ENCODE results near the gene S100A1.

The S100A1 gene

GRCh38 chr1:153626477-153626903 is 1.7 kb upstream of the S100A1 start:
- H3K14ac ChIP-seq (ENCODE audit: low read length in 2 of 2), result peak overlapping the region in 1 of 2 experiments; percentile 88
- H3K4ac ChIP-seq (ENCODE audit: low read depth in 1 of 2, low read length in 2 of 2), result peak overlapping the region; percentile 18 to 69

GRCh38 chr1:153626904-153627714 is 1.1 kb upstream of the S100A1 start, which contains the start of gene S100A13:
S100A13 (minus strand) TSS chr1:153627505; CDS start chr1:153626472, 1,033 bp downstream.
- Histone ChIP-seq H3K4me2 (ENCODE audit: low read length, poor library complexity, severe bottlenecking) (peak within 1 kb of the TSS; percentile 74), H3K27me3 (ENCODE audit: control insufficient read depth in 1 of 2, insufficient read depth in 1 of 2, low read length in 2 of 2) (no peaks in the 10 kb centered on the region), H2AK5ac (ENCODE audit: low read length, severe bottlenecking) (peak within 1 kb of the TSS; percentile 82), H4K91ac (ENCODE audit: low read length) (peak within 1 kb of the TSS; percentile 95), H3K4ac (ENCODE audit: low read depth in 1 of 2, low read length in 2 of 2) (peak within 1 kb of the TSS; percentile 78 to 97), H2BK5ac (ENCODE audit: low read depth, low read length, poor library complexity, severe bottlenecking) (peak within 1 kb of the TSS; percentile 71), H3K14ac (ENCODE audit: low read length in 2 of 2) (peak within 1 kb of the TSS in 1 of 2 experiments; percentile 96), H2BK120ac (ENCODE audit: low read depth, low read length) (peak within 1 kb of the TSS; percentile 73), H3K9ac (ENCODE audit: low read length) (peak within 1 kb of the TSS; percentile 96), H2BK15ac (ENCODE audit: low read depth, poor library complexity, severe bottlenecking) (peak within 1 kb of the TSS; percentile 91), H3K36me3 (ENCODE audit: control insufficient read depth in 1 of 2, insufficient read depth in 2 of 2, low read depth in 1 of 2, low read length in 2 of 2) (peaks cover 15 to 38% of the 10 kb centered on the region in 2 experiments), H3K23ac (ENCODE audit: low read length in 2 of 2) (peak within 1 kb of the TSS in 1 of 2 experiments; percentile 84), H2BK12ac (ENCODE audit: low read length in 2 of 2) (peak within 1 kb of the TSS; percentile 81 to 94), H4K8ac (ENCODE audit: low read length) (peak within 1 kb of the TSS; percentile 88), H2AFZ (ENCODE audit: low read depth, low read length) (peak within 1 kb of the TSS; percentile 57), H3K79me1 (replicated peaks; ENCODE audit: low read length, poor library complexity, severe bottlenecking) (peaks cover 8% of the 10 kb centered on the region), H3K4me1 (ENCODE audit: control insufficient read depth, insufficient read depth, low read depth, low read length) (peaks cover 33% of the 10 kb centered on the region), H3K4me3 (ENCODE audit: insufficient read depth in 1 of 2, low read depth in 1 of 2, low read length in 2 of 2) (peak within 1 kb of the TSS; percentile 57 to 88), H3K27ac (ENCODE audit: low read length, poor library complexity, severe bottlenecking) (peak within 1 kb of the TSS; percentile 97), H3K9me3 (ENCODE audit: control insufficient read depth, low read length) (no peaks in the 10 kb centered on the region), H3K18ac (ENCODE audit: low read depth in 1 of 2, low read length in 2 of 2) (peak within 1 kb of the TSS; percentile 96)
- WGBS, result 0% methylated on average over 21 of the region's 28 CpGs
- peak; percentile 97 for DNase-seq

More at GRCh38 chr1:153626477-153626903, 1.7 kb upstream of the S100A1 start:
- no peaks in the 10 kb centered on the region for H3K27me3 ChIP-seq (ENCODE audit: control insufficient read depth in 1 of 2, insufficient read depth in 1 of 2, low read length in 2 of 2)
- H2AK5ac ChIP-seq (ENCODE audit: low read length, severe bottlenecking), result peak overlapping the region; percentile 82
- peak overlapping the region; percentile 44 for H2BK120ac ChIP-seq (ENCODE audit: low read depth, low read length)
- peak overlapping the region; percentile 49 to 96 for H3K18ac ChIP-seq (ENCODE audit: low read depth in 1 of 2, low read length in 2 of 2)
- peaks cover 32% of the 10 kb centered on the region for H3K4me1 ChIP-seq (ENCODE audit: control insufficient read depth, insufficient read depth, low read depth, low read length)
- peak overlapping the region; percentile 54 for H4K8ac ChIP-seq (ENCODE audit: low read length)
- peak overlapping the region; percentile 96 for H3K9ac ChIP-seq (ENCODE audit: low read length)
- H3K27ac ChIP-seq (ENCODE audit: low read length, poor library complexity, severe bottlenecking), result peak overlapping the region; percentile 97
- no peak for DNase-seq
- H2BK12ac ChIP-seq (ENCODE audit: low read length in 2 of 2), result peak overlapping the region; percentile 81 to 89
- H2BK5ac ChIP-seq (ENCODE audit: low read depth, low read length, poor library complexity, severe bottlenecking), result peak overlapping the region; percentile 71
- peak overlapping the region; percentile 91 for H2BK15ac ChIP-seq (ENCODE audit: low read depth, poor library complexity, severe bottlenecking)
- peaks cover 17 to 43% of the 10 kb centered on the region in 2 experiments for H3K36me3 ChIP-seq (ENCODE audit: control insufficient read depth in 1 of 2, insufficient read depth in 2 of 2, low read depth in 1 of 2, low read length in 2 of 2)
- peak overlapping the region in 1 of 2 experiments; percentile 60 for H3K23ac ChIP-seq (ENCODE audit: low read length in 2 of 2)
- H3K9me3 ChIP-seq (ENCODE audit: control insufficient read depth, low read length), result no peaks in the 10 kb centered on the region
- H3K79me1 ChIP-seq (replicated peaks; ENCODE audit: low read length, poor library complexity, severe bottlenecking), result peaks cover 8% of the 10 kb centered on the region
- H3K4me2 ChIP-seq (ENCODE audit: low read length, poor library complexity, severe bottlenecking), result peak overlapping the region; percentile 74
- H3K4me3 ChIP-seq (ENCODE audit: insufficient read depth in 1 of 2, low read depth in 1 of 2, low read length in 2 of 2), result peak overlapping the region; percentile 57 to 88
- 59% methylated on average over 3 of the region's 3 CpGs for WGBS
- no peak overlapping the region for H2AFZ ChIP-seq (ENCODE audit: low read depth, low read length)
- peak overlapping the region; percentile 95 for H4K91ac ChIP-seq (ENCODE audit: low read length)

GRCh38 chr1:153628638-153629342 is 556 bp downstream of the S100A1 start:
- H4K8ac ChIP-seq (ENCODE audit: low read length), result peak overlapping the region; percentile 62
- H2BK15ac ChIP-seq (ENCODE audit: low read depth, poor library complexity, severe bottlenecking), result peak overlapping the region; percentile 92
- peak overlapping the region; percentile 51 for H2BK5ac ChIP-seq (ENCODE audit: low read depth, low read length, poor library complexity, severe bottlenecking)
- peaks cover 7 to 26% of the 10 kb centered on the region in 2 experiments for H3K36me3 ChIP-seq (ENCODE audit: control insufficient read depth in 1 of 2, insufficient read depth in 2 of 2, low read depth in 1 of 2, low read length in 2 of 2)
- no peak overlapping the region for H2BK120ac ChIP-seq (ENCODE audit: low read depth, low read length)
- H3K4me2 ChIP-seq (ENCODE audit: low read length, poor library complexity, severe bottlenecking), result no peak overlapping the region
- peak overlapping the region; percentile 30 to 59 for H3K4ac ChIP-seq (ENCODE audit: low read depth in 1 of 2, low read length in 2 of 2)
- peak overlapping the region; percentile 93 for H4K91ac ChIP-seq (ENCODE audit: low read length)
- peaks cover 37% of the 10 kb centered on the region for H3K4me1 ChIP-seq (ENCODE audit: control insufficient read depth, insufficient read depth, low read depth, low read length)
- WGBS, result 86% methylated on average over 6 of the region's 6 CpGs
- no peak overlapping the region for H3K27ac ChIP-seq (ENCODE audit: low read length, poor library complexity, severe bottlenecking)
- H3K9ac ChIP-seq (ENCODE audit: low read length), result no peak overlapping the region
- no peak overlapping the region for H3K14ac ChIP-seq (ENCODE audit: low read length in 2 of 2)
- H3K79me1 ChIP-seq (replicated peaks; ENCODE audit: low read length, poor library complexity, severe bottlenecking), result peaks cover 7% of the 10 kb centered on the region
- no peak for DNase-seq
- H3K23ac ChIP-seq (ENCODE audit: low read length in 2 of 2), result no peak overlapping the region
- peak overlapping the region; percentile 3 for H2AK5ac ChIP-seq (ENCODE audit: low read length, severe bottlenecking)
- H3K9me3 ChIP-seq (ENCODE audit: control insufficient read depth, low read length), result no peaks in the 10 kb centered on the region
- H2BK12ac ChIP-seq (ENCODE audit: low read length in 2 of 2), result peak overlapping the region; percentile 28 to 94
- H3K18ac ChIP-seq (ENCODE audit: low read depth in 1 of 2, low read length in 2 of 2), result peak overlapping the region in 1 of 2 experiments; percentile 91
- H3K4me3 ChIP-seq (ENCODE audit: insufficient read depth in 1 of 2, low read depth in 1 of 2, low read length in 2 of 2), result no peak overlapping the region
- H2AFZ ChIP-seq (ENCODE audit: low read depth, low read length), result no peak overlapping the region
- no peaks in the 10 kb centered on the region for H3K27me3 ChIP-seq (ENCODE audit: control insufficient read depth in 1 of 2, insufficient read depth in 1 of 2, low read length in 2 of 2)

GRCh38 chr1:153629343-153629665 is 1.1 kb downstream of the S100A1 start:
- Histone ChIP-seq H3K27ac (ENCODE audit: low read length, poor library complexity, severe bottlenecking) (no peak overlapping the region), H3K23ac (ENCODE audit: low read length in 2 of 2) (no peak overlapping the region), H4K8ac (ENCODE audit: low read length) (peak overlapping the region; percentile 62), H3K14ac (ENCODE audit: low read length in 2 of 2) (no peak overlapping the region), H2BK120ac (ENCODE audit: low read depth, low read length) (no peak overlapping the region), H3K4me2 (ENCODE audit: low read length, poor library complexity, severe bottlenecking) (no peak overlapping the region), H3K4me3 (ENCODE audit: insufficient read depth in 1 of 2, low read depth in 1 of 2, low read length in 2 of 2) (no peak overlapping the region), H3K4ac (ENCODE audit: low read depth in 1 of 2, low read length in 2 of 2) (peak overlapping the region; percentile 30 to 59), H2BK12ac (ENCODE audit: low read length in 2 of 2) (peak overlapping the region; percentile 28 to 88), H2AFZ (ENCODE audit: low read depth, low read length) (no peak overlapping the region), H3K9me3 (ENCODE audit: control insufficient read depth, low read length) (no peaks in the 10 kb centered on the region), H4K91ac (ENCODE audit: low read length) (peak overlapping the region; percentile 70), H3K9ac (ENCODE audit: low read length) (no peak overlapping the region), H3K4me1 (ENCODE audit: control insufficient read depth, insufficient read depth, low read depth, low read length) (peaks cover 37% of the 10 kb centered on the region), H3K36me3 (ENCODE audit: control insufficient read depth in 1 of 2, insufficient read depth in 2 of 2, low read depth in 1 of 2, low read length in 2 of 2) (peaks cover 7 to 21% of the 10 kb centered on the region in 2 experiments), H2BK5ac (ENCODE audit: low read depth, low read length, poor library complexity, severe bottlenecking) (no peak overlapping the region), H3K79me1 (replicated peaks; ENCODE audit: low read length, poor library complexity, severe bottlenecking) (peaks cover 7% of the 10 kb centered on the region), H3K18ac (ENCODE audit: low read depth in 1 of 2, low read length in 2 of 2) (no peak overlapping the region), H2AK5ac (ENCODE audit: low read length, severe bottlenecking) (peak overlapping the region; percentile 3), H2BK15ac (ENCODE audit: low read depth, poor library complexity, severe bottlenecking) (peak overlapping the region; percentile 92), H3K27me3 (ENCODE audit: control insufficient read depth in 1 of 2, insufficient read depth in 1 of 2, low read length in 2 of 2) (no peaks in the 10 kb centered on the region)
- 94% methylated on average over 5 of the region's 5 CpGs for WGBS
- DNase-seq, result no peak
